Measurements from ENCODE around the gene HNF4A. TPM values are rescaled to one million over a fixed set of nuclear protein-coding genes. Genes with fewer than 3 reads are reported as not detected.

HNF4A gene
- total and polyA plus RNA-seq, 2 donors (not counting 3 experiments of a cell fraction or from before 2014, with no cell fraction given) = not detected

DNA sequence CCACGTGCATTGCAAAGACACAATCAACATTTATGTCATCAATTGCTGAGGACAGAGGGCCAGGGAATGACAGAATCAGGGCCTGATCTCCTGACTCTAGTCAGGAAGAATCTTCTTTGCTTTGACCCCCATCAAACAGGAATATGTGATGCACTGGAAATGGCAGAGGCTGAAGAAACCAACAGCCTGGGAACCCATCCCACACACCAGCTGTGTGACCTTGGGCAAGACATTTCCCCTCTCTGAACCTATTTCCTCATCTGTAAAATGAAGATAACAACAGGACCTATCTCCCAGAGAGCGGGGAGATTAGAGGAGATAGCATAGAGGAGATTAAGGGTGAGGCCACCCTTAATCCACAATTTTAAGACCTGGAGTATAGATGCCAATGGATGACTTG, 1.5 kb downstream of the HNF4A start:
- Histone ChIP-seq H3K9me3 (replicated peaks; ENCODE audit: control insufficient read depth, insufficient read depth, low read length) (no peaks in the 10 kb centered on the region), H3K27me3 (ENCODE audit: control insufficient read depth in 2 of 2, insufficient read depth in 2 of 2, low read length in 2 of 2) (no peaks in the 10 kb centered on the region), H4K20me1 (replicated peaks; ENCODE audit: control insufficient read depth, extremely low read depth, insufficient read depth, low read length) (no peaks in the 10 kb centered on the region), H3K9ac (replicated peaks; ENCODE audit: extremely low read depth, insufficient read depth, low read length) (no peak overlapping the region), H3K4me1 (ENCODE audit: control insufficient read depth, extremely low read depth, insufficient read depth, low read length) (no peaks in the 10 kb centered on the region), H3K4me2 (ENCODE audit: insufficient read depth, low read length) (no peak overlapping the region), H3K4me3 (replicated peaks in 1 of 3; ENCODE audit: insufficient read depth in 1 of 3, low read depth in 1 of 3, low read length in 3 of 3) (no peak overlapping the region), H3K27ac (ENCODE audit: insufficient read depth, low read depth, low read length) (no peak overlapping the region), H2AFZ (ENCODE audit: low read depth, low read length) (no peak overlapping the region), H3K36me3 (ENCODE audit: control insufficient read depth in 2 of 2, extremely low read depth in 1 of 2, insufficient read depth in 2 of 2, low read length in 2 of 2) (no peaks in the 10 kb centered on the region), H3K9me1 (replicated peaks; ENCODE audit: control insufficient read depth, extremely low read depth, insufficient read depth, low read length) (no peaks in the 10 kb centered on the region), H3K79me2 (ENCODE audit: control insufficient read depth, insufficient read depth, low read length) (no peaks in the 10 kb centered on the region)
- FAIRE-seq (no peak), DNase-seq (ENCODE audit: low read depth, low spot score) (no peak)
- dilution Hi-C loops (cut with MboI; ENCODE audit: extremely low pct_ligation_motif_present, low sequenced_read_pairs) = no loop called here
- ChIA-PET CTCF (interaction anchor here (1.0 kb wide), 1 partner anchor 28 kb away, joined by 3 read pairs; no protein-coding TSS in a partner anchor), POLR2A (no interaction called here)
- intact Hi-C loops (cut with micrococcal nuclease) = no loop called here
- BruUV-seq (replicated peaks) = no TSS peak
- TF ChIP-seq, protein P1, sequence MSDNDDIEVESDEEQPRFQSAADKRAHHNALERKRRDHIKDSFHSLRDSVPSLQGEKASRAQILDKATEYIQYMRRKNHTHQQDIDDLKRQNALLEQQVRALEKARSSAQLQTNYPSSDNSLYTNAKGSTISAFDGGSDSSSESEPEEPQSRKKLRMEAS (IDR thresholded peaks at IDR 0.05; ENCODE audit: insufficient read depth, insufficient read length) = no peak
- TF ChIP-seq MYC (IDR thresholded peaks at IDR 0.05; ENCODE audit: low read depth, low read length) (no peak), FOS (IDR thresholded peaks at IDR 0.05; ENCODE audit: borderline replicate concordance, insufficient read depth, low read length) (no peak)

DNA sequence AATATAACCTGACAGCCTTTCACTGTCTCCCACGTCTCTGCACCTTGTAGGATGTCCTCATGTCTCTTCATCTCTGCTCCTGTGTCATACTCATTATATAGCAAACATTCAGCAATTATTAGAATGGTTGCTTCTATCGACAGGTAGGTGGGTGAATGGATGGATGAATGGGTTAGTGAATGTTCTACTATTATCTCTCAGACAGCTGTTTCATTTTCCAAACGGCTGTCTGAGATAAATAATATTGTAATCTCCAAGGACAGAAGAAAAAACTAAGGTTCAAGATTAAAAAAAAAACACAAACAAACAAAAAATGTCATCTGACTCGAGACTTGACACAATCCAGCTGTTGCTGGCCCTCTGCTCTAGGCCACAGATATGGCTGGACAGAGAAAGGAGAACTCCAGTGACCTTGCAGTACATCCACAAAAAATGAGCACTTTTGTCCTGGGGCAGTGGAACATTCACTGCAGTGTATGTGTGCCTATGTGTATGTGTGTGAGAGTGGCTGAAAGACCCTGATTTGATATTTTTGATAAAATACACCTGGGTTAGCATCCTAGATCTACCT, 2.1 kb downstream of the HNF4A start:
- no peak for DNase-seq (ENCODE audit: low read depth, low spot score)
- H3K4me1 ChIP-seq (ENCODE audit: control insufficient read depth, extremely low read depth, insufficient read depth, low read length) = no peaks in the 10 kb centered on the region
- FAIRE-seq = no peak
- no peak overlapping the region for H3K9ac ChIP-seq (replicated peaks; ENCODE audit: extremely low read depth, insufficient read depth, low read length)
- no peak for TF ChIP-seq JUN (IDR thresholded peaks at IDR 0.05; ENCODE audit: borderline replicate concordance, insufficient read depth, insufficient read length, low read depth)
- TF ChIP-seq FOS (IDR thresholded peaks at IDR 0.05; ENCODE audit: borderline replicate concordance, insufficient read depth, low read length) = no peak
- TF ChIP-seq POLR2A (IDR thresholded peaks at IDR 0.05; ENCODE audit: low read depth, low read length) = no peak
- TF ChIP-seq, protein P2, sequence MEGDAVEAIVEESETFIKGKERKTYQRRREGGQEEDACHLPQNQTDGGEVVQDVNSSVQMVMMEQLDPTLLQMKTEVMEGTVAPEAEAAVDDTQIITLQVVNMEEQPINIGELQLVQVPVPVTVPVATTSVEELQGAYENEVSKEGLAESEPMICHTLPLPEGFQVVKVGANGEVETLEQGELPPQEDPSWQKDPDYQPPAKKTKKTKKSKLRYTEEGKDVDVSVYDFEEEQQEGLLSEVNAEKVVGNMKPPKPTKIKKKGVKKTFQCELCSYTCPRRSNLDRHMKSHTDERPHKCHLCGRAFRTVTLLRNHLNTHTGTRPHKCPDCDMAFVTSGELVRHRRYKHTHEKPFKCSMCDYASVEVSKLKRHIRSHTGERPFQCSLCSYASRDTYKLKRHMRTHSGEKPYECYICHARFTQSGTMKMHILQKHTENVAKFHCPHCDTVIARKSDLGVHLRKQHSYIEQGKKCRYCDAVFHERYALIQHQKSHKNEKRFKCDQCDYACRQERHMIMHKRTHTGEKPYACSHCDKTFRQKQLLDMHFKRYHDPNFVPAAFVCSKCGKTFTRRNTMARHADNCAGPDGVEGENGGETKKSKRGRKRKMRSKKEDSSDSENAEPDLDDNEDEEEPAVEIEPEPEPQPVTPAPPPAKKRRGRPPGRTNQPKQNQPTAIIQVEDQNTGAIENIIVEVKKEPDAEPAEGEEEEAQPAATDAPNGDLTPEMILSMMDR (IDR thresholded peaks at IDR 0.05; ENCODE audit: extremely low read depth in 1 of 2, insufficient read depth in 1 of 2, low read depth in 1 of 2, low read length in 2 of 2) = no peak
- no peak for TF ChIP-seq MYC (IDR thresholded peaks at IDR 0.05; ENCODE audit: low read depth, low read length)
- no peak for TF ChIP-seq POLR2AphosphoS5 (IDR thresholded peaks at IDR 0.05; ENCODE audit: insufficient read depth, low read depth, low read length)
- TF ChIP-seq, protein P1 (IDR thresholded peaks at IDR 0.05; ENCODE audit: insufficient read depth, insufficient read length) = no peak
- TF ChIP-seq GATA2 (IDR thresholded peaks at IDR 0.05; ENCODE audit: insufficient read depth, insufficient read length, low read depth, low read length) = no peak
- TF ChIP-seq EZH2 (IDR thresholded peaks at IDR 0.05; ENCODE audit: borderline replicate concordance, low read depth, low read length, severe bottlenecking) = no peak
- no peak overlapping the region for H3K4me3 ChIP-seq (replicated peaks in 1 of 3; ENCODE audit: insufficient read depth in 1 of 3, low read depth in 1 of 3, low read length in 3 of 3)
- H3K9me3 ChIP-seq (replicated peaks; ENCODE audit: control insufficient read depth, insufficient read depth, low read length) = no peaks in the 10 kb centered on the region
- BruUV-seq (replicated peaks) = no TSS peak
- H4K20me1 ChIP-seq (replicated peaks; ENCODE audit: control insufficient read depth, extremely low read depth, insufficient read depth, low read length) = no peaks in the 10 kb centered on the region
- CTCF ChIA-PET = interaction anchor here (1.0 kb wide), 1 partner anchor 27 kb away, joined by 3 read pairs; no protein-coding TSS in a partner anchor
- H3K27ac ChIP-seq (ENCODE audit: insufficient read depth, low read depth, low read length) = no peak overlapping the region
- H3K4me2 ChIP-seq (ENCODE audit: insufficient read depth, low read length) = no peak overlapping the region
- intact Hi-C loops (cut with micrococcal nuclease) = no loop called here
- H3K36me3 ChIP-seq (ENCODE audit: control insufficient read depth in 2 of 2, extremely low read depth in 1 of 2, insufficient read depth in 2 of 2, low read length in 2 of 2) = no peaks in the 10 kb centered on the region
- no peaks in the 10 kb centered on the region for H3K9me1 ChIP-seq (replicated peaks; ENCODE audit: control insufficient read depth, extremely low read depth, insufficient read depth, low read length)
- POLR2A ChIA-PET = no interaction called here
- H3K79me2 ChIP-seq (ENCODE audit: control insufficient read depth, insufficient read depth, low read length) = no peaks in the 10 kb centered on the region
- dilution Hi-C loops (cut with MboI; ENCODE audit: extremely low pct_ligation_motif_present, low sequenced_read_pairs) = no loop called here
- no peak overlapping the region for H2AFZ ChIP-seq (ENCODE audit: low read depth, low read length)
- no peaks in the 10 kb centered on the region for H3K27me3 ChIP-seq (ENCODE audit: control insufficient read depth in 2 of 2, insufficient read depth in 2 of 2, low read length in 2 of 2)
